Lower lobe of right lung (tissue), 2 donors: Measurements from ENCODE around the gene RMI2. TPM values are rescaled to one million over a fixed set of nuclear protein-coding genes. Genes with fewer than 3 reads are reported as not detected.

Source experiments
- ATAC-seq, 2 donors: fragments of 200-7000 bp; cut with Tn5 transposase; one replicate each; pipeline ENCODE4 v1.9.1; 2020 to 2022; ENCODE audit warnings: mild to moderate bottlenecking in 2 of 2, moderate library complexity in 2 of 2
- DNase-seq: peaks from one replicate; pipeline ENCODE4 v3.0.0-alpha.2; 2020
- H3K27ac ChIP-seq: fragments of 200-600 bp; one replicate; pipeline ENCODE4 v1.8.0; 2022
- H3K27me3 ChIP-seq: fragments of 200-600 bp; one replicate; pipeline ENCODE4 v1.8.0; 2022; ENCODE audit warnings: low read depth
- H3K36me3 ChIP-seq: fragments of 200-600 bp; one replicate; pipeline ENCODE4 v1.8.0; 2022; ENCODE audit warnings: mild to moderate bottlenecking
- H3K4me1 ChIP-seq: fragments of 200-600 bp; one replicate; pipeline ENCODE4 v1.8.0; 2022
- H3K4me3 ChIP-seq: fragments of 200-600 bp; one replicate; pipeline ENCODE4 v1.8.0; 2022; ENCODE audit warnings: mild to moderate bottlenecking
- H3K9me3 ChIP-seq: fragments of 200-600 bp; one replicate; pipeline ENCODE4 v1.8.0; 2022
- CTCF ChIP-seq: fragments of 200-600 bp; IDR thresholded peaks from one replicate; pipeline ENCODE4 v1.8.0; 2022; ENCODE audit warnings: antibody characterized with exemption, mild to moderate bottlenecking
- intact Hi-C: fragments of 100-400 bp; cut with DNase I; formaldehyde crosslinking; loops from one replicate; pipeline ENCODE4 v1.11.0; 2022
- total RNA-seq: library from RNA; stranded (reverse); fragmentation: NEBNext Ultra II Directional; extraction: Animal tissue kit (Norgen Biotek cat#: 25700); gene quantifications from one replicate; pipeline ENCODE4 v1.2.1, GENCODE V29; 2021
- donor health status: DM: no; HTN: yes; CAD: no; lungs with severe emphysema.

Gene RMI2
- total RNA-seq, 1 donor from 2014 or later, result 1.7 TPM

- H3K4me1 ChIP-seq, result peaks cover 40% of the 10 kb centered on the region
- H3K4me3 ChIP-seq, result no peak overlapping the region
- DNase-seq (no peak), ATAC-seq (no peak)
- intact Hi-C loops, result no loop called here
- TF ChIP-seq CTCF, result no peak
- H3K9me3 ChIP-seq, result no peaks in the 10 kb centered on the region
- no peaks in the 10 kb centered on the region for H3K27me3 ChIP-seq
- no peak overlapping the region for H3K27ac ChIP-seq
- no peaks in the 10 kb centered on the region for H3K36me3 ChIP-seq
These were observed 31.6 kb upstream of the RMI2 start for GRCh38 chr16:11313493-11314308.

GRCh38 chr16:11314309-11314894 is 30.9 kb upstream of the RMI2 start:
- no peak for TF ChIP-seq CTCF
- H3K9me3 ChIP-seq, result no peaks in the 10 kb centered on the region
- DNase-seq (no peak), ATAC-seq (no peak)
- no peaks in the 10 kb centered on the region for H3K27me3 ChIP-seq
- H3K4me1 ChIP-seq, result peaks cover 33% of the 10 kb centered on the region
- intact Hi-C loops, result no loop called here
- no peak overlapping the region for H3K27ac ChIP-seq
- no peak overlapping the region for H3K4me3 ChIP-seq
- H3K36me3 ChIP-seq, result no peaks in the 10 kb centered on the region

GRCh38 chr16:11315510-11315909 is 29.7 kb upstream of the RMI2 start:
- TF ChIP-seq CTCF, result no peak
- H3K36me3 ChIP-seq, result no peaks in the 10 kb centered on the region
- peaks cover 25% of the 10 kb centered on the region for H3K4me1 ChIP-seq
- H3K4me3 ChIP-seq, result no peak overlapping the region
- DNase-seq (no peak), ATAC-seq (no peak)
- no peaks in the 10 kb centered on the region for H3K27me3 ChIP-seq
- no peak overlapping the region for H3K27ac ChIP-seq
- no peaks in the 10 kb centered on the region for H3K9me3 ChIP-seq
- intact Hi-C loops, result no loop called here

GRCh38 chr16:11316331-11317015 is 28.8 kb upstream of the RMI2 start:
- no peaks in the 10 kb centered on the region for H3K9me3 ChIP-seq
- no peak for ATAC-seq
- no peak overlapping the region for H3K4me3 ChIP-seq
- TF ChIP-seq CTCF, result no peak
- no peak for DNase-seq
- intact Hi-C loops, result no loop called here
- H3K27me3 ChIP-seq, result no peaks in the 10 kb centered on the region
- H3K36me3 ChIP-seq, result no peaks in the 10 kb centered on the region
- no peak overlapping the region for H3K27ac ChIP-seq
- peaks cover 18% of the 10 kb centered on the region for H3K4me1 ChIP-seq

- no peaks in the 10 kb centered on the region for H3K27me3 ChIP-seq
- no peaks in the 10 kb centered on the region for H3K36me3 ChIP-seq
These were observed 26.4 kb upstream of the RMI2 start for GRCh38 chr16:11318817-11319216.

More at GRCh38 chr16:11318817-11319216, 26.4 kb upstream of the RMI2 start:
- H3K27ac ChIP-seq, result no peak overlapping the region
- ATAC-seq (no peak), DNase-seq (no peak)
- TF ChIP-seq CTCF, result no peak
- H3K9me3 ChIP-seq, result no peaks in the 10 kb centered on the region
- no peaks in the 10 kb centered on the region for H3K4me1 ChIP-seq
- intact Hi-C loops, result no loop called here
- no peak overlapping the region for H3K4me3 ChIP-seq
